Lung (tissue), 16 donors: ENCODE measurements around the gene HRH3. TPM values are rescaled to one million over a fixed set of nuclear protein-coding genes. Genes with fewer than 3 reads are reported as not detected.

Experiments used
- ATAC-seq: fragments of 200-7000 bp; cut with Tn5 transposase; one replicate; pipeline ENCODE4 v1.9.1; 2020; ENCODE audit warnings: moderate number of reproducible peaks; ENCODE audit not compliant: insufficient read depth, low FRiP score
- DNase-seq, 3 donors: peaks; one replicate each; pipeline ENCODE4 v3.0.0-alpha.2; 2013 to 2017
- H3K27ac ChIP-seq, 2 donors: one replicate each; pipeline ENCODE4 v1.5.1; 2013; ENCODE audit warnings: mild to moderate bottlenecking in 2 of 2, moderate library complexity in 2 of 2, control low read depth in 1 of 2, inconsistent platforms in 1 of 2, low read depth in 1 of 2, low read length in 1 of 2
- H3K27me3 ChIP-seq, 3 donors: one replicate each; pipeline ENCODE4 v1.5.1; 2013; ENCODE audit warnings: low read length in 2 of 3; ENCODE audit not compliant: control insufficient read depth in 3 of 3, insufficient read depth in 3 of 3
- H3K36me3 ChIP-seq, 4 donors: one replicate each; pipeline ENCODE4 v1.5.1; 2013; ENCODE audit warnings: low read length in 4 of 4, mild to moderate bottlenecking in 1 of 4, moderate library complexity in 1 of 4; ENCODE audit not compliant: control insufficient read depth in 4 of 4, insufficient read depth in 4 of 4
- H3K4me1 ChIP-seq, 5 donors: one replicate each; pipeline ENCODE4 v1.5.1; 2013; ENCODE audit warnings: low read length in 5 of 5, mild to moderate bottlenecking in 2 of 5, moderate library complexity in 1 of 5; ENCODE audit not compliant: control insufficient read depth in 5 of 5, insufficient read depth in 5 of 5
- H3K4me3 ChIP-seq: one replicate; pipeline ENCODE4 v1.5.1; 2013; ENCODE audit warnings: mild to moderate bottlenecking, control low read depth, moderate library complexity
- H3K9ac ChIP-seq, 2 donors: one replicate each; pipeline ENCODE4 v1.5.1; 2013; ENCODE audit warnings: low read length in 2 of 2, control low read depth in 1 of 2; ENCODE audit not compliant: insufficient read depth in 1 of 2
- H3K9me3 ChIP-seq, 4 donors: one replicate each; pipeline ENCODE4 v1.5.1; 2013; ENCODE audit warnings: low read length in 3 of 4, mild to moderate bottlenecking in 1 of 4, moderate library complexity in 1 of 4; ENCODE audit not compliant: control insufficient read depth in 4 of 4, insufficient read depth in 3 of 4
- CTCF ChIP-seq: IDR thresholded peaks from 2 replicates; pipeline ENCODE4 v1.5.1; 2012; ENCODE audit warnings: mild to moderate bottlenecking; ENCODE audit errors: control extremely low read depth, extremely low read depth
- WGBS, 2 donors: extraction: QIAGEN DNeasy Blood & Tissue Kit; methylation state at CpG; one replicate each; pipeline ENCODE4 v1.1.7; 2013; 5-methylcytosine and 5-hydroxymethylcytosine counted together
- long read RNA-seq, 5 donors: transcript quantifications; one replicate each; lab custom pipeline, GENCODE V29; 2026
- polyA plus RNA-seq, 2 donors: library from polyadenylated mRNA; stranded (reverse); fragments of 200-250 nt; gene quantifications; one replicate each; pipeline ENCODE4 v1.2.1, GENCODE V29; 2013
- total RNA-seq, 2 donors: library from RNA; depleted of rRNA in 1 of 2; stranded (reverse); fragments of >200 nt in 1 of 2; gene quantifications; one replicate each; pipeline ENCODE4 v1.2.1, GENCODE V29; 2014 to 2021
- donor health status: control.
- donor health status: control.
- donor health status: Bipolar disorder and iron deficiency.
- donor health status: healthy.
- donor health status: DM: yes; HTN: yes; CAD: no.

The HRH3 gene
- total RNA-seq (not detected), polyA plus RNA-seq (not detected)
- long read RNA-seq, donor 1 = 0 reads
- long read RNA-seq, donor 2 = 0 reads
- long read RNA-seq, donor 3 = 0 reads
- long read RNA-seq, donor 4 = 0 reads
- long read RNA-seq, donor 5 = 0 reads

GRCh38 chr20:62219992-62220665 lies at the start of gene HRH3:
TSS of gene HRH3 (minus strand) at chr20:62220278. CDS start at chr20:62219970, 308 bp downstream.
- no peak for TF ChIP-seq CTCF
- ATAC-seq (peak; percentile 58), DNase-seq (peak; percentile 59 to 80 (median 77))
- 1 to 2% methylated on average over 47 to 84 of the region's 84 CpGs for WGBS, 2 donors
- Histone ChIP-seq H3K36me3 (no peaks in the 10 kb centered on the region), H3K9ac (no peak within 1 kb of the TSS), H3K4me3 (no peak within 1 kb of the TSS), H3K27me3 (peaks cover 14 to 68% (median 24%) of the 10 kb centered on the region in 3 donors), H3K9me3 (peaks cover 0 to 8% (median 0%) of the 10 kb centered on the region in 4 donors), H3K27ac (no peak within 1 kb of the TSS), H3K4me1 (peaks cover 0 to 10% (median 0%) of the 10 kb centered on the region in 5 donors)

- no peak for DNase-seq
- H3K27ac ChIP-seq = no peak overlapping the region
- H3K36me3 ChIP-seq = peaks cover 6 to 43% (median 17%) of the 10 kb centered on the region in 4 donors
- H3K9ac ChIP-seq = no peak overlapping the region
- no peak for TF ChIP-seq CTCF
- no peak for ATAC-seq
- H3K4me1 ChIP-seq = peaks cover 0 to 2% (median 0%) of the 10 kb centered on the region in 5 donors
- H3K9me3 ChIP-seq = peaks cover 0 to 4% (median 0%) of the 10 kb centered on the region in 4 donors
- H3K4me3 ChIP-seq = no peak overlapping the region
- H3K27me3 ChIP-seq = no peaks in the 10 kb centered on the region
- WGBS, 2 donors = 94% methylated on average over 17 of the region's 17 CpGs
Measured at GRCh38 chr20:62269871-62270270, 49.8 kb upstream of the HRH3 start.

GRCh38 chr20:62269378-62269777 lies 49.3 kb upstream of the HRH3 start:
- H3K27ac ChIP-seq = no peak overlapping the region
- peaks cover 0 to 4% (median 0%) of the 10 kb centered on the region in 4 donors for H3K9me3 ChIP-seq
- DNase-seq = no peak
- H3K36me3 ChIP-seq = peaks cover 11 to 45% (median 21%) of the 10 kb centered on the region in 4 donors
- peaks cover 0 to 2% (median 0%) of the 10 kb centered on the region in 5 donors for H3K4me1 ChIP-seq
- no peak overlapping the region for H3K9ac ChIP-seq
- WGBS, 2 donors = 88% methylated on average over 14 of the region's 14 CpGs
- H3K27me3 ChIP-seq = no peaks in the 10 kb centered on the region
- no peak for ATAC-seq
- TF ChIP-seq CTCF = no peak
- no peak overlapping the region for H3K4me3 ChIP-seq
